HG02870 (cell line): ENCODE results near the gene GNB1L.

Source experiments
- ATAC-seq: cut with Tn5 transposase; IDR thresholded peaks from one replicate; pipeline ENCODE4 v1.9.1; 2021; ENCODE audit warnings: mild to moderate bottlenecking, moderate library complexity; ENCODE audit not compliant: unreplicated experiment

The GNB1L gene

DNA sequence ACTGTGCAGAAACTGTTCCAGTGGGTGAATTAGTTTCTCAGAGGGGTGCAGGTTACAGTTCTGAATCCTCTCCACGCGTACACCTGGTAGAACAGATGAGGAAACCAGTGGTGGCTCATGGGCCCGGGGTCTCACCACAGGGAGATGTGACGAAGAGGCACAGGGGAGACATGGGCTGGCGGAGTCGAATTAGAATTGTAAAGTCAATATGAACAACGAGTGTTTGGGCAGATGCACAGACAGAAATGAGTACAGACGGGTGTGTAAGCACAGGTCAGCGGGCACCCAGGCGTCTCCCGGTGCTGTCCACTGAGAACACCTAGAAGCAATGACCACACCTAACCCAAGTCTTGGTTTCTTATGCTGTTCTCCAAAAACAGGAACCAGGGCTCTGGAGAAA, 41.8 kb downstream of the GNB1L start:
- ATAC-seq, result no peak

DNA sequence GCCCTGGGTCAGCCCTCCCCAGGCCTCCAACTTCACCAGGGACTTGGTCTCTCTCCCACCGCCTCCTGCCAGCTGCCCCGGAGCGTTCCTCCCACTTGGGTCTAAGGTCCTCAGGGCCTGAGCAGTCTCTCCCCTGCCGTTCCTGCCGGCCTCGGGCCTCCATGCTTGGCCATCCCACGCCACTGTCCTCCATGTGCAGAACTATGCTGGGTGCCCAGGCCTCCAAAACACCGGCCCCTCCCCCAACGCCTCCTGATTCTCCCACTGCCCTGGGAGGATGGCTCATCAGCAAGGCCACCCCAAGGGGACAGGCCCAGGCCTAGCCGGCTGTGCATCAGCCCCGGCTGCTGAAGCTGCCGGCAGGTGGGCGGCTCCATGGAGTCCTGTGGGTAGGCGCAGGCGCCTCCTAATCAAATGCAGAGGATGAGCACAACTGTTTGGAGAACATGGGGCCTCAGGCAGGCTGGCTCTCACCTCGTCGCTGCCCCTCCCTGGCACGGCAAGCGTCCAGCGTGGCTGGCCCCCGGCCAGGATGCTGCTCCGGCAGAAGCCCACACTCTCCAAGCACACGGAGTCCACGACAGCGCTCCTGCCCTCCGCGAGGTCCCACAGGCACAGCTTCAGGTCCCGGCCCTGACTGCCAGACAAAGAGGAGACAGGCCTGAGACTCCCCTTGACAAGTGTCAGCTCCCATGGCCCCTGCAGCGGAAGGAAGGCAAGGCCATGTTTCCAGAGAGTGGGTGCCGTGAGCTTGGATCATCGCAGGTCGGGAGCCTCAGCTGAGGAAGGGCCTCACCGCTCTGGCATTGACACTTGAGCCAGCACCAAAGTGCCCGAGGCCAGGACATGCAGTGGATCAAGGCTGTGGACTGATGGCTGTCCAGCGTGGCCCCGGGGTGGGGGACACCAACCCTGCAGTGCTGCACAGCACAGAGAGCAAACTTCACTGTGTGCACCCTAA, 42.6 kb downstream of the GNB1L start:
- ATAC-seq, result no peak

DNA sequence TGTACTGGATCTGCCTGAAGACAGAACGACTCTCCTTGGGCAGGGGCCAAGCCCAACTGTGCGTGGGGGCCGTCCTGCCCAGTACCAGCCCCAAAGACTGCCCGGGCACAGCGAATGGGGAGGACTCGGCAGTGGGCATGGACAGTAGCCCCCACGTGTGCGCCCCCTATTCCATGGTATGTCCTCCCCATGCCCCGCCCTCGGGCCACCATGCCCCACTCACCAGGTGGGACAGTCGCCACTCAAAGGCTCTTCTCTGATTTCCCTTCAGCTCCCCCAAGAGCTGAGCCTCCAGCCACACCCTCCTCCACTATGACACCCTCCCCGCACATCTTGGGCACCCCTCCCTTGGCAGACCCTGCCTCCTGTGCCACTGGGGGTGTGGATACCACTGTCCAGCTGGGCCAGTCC, 43.5 kb downstream of the GNB1L start:
- ATAC-seq, result no peak

DNA sequence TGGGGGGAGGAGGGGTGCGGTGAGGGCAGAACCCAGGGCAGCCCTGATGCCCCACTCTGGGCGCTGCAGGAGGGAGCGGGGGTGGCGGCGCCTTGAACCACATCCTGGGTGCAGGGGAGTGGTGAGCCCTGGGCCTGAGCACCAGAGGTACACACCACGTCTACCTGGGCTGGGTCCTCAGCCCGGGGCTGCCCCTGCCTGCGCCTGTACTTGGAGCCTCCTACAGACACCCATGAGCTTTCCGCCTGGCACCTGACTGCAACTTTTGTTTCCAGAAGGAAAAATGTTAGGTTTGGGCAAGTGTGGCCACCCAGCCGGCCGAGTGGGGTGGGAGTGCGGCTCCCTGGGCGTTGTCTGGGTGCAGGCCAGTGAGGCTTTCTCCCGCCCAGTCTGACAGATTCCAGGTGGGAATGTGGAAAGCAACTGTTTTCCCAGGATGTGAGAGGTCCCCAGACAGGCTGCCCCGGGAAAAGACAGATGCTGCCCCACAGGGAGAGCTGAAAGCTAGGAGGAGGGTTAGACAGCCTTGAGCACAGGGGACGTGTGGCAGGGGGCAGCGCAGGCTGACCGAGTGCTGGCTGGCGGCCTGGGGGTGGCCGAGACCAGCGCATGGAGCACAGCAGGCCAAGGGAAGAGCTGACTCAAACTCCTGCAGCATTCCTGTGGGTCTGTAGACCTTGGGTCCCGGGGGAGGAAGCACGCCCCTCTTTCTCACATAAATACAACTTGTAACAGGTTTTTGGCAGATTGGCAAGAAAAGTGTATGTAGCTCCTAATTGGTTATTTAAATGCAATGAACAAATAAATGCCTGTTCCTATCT, 44.1 kb downstream of the GNB1L start:
- no peak for ATAC-seq

DNA sequence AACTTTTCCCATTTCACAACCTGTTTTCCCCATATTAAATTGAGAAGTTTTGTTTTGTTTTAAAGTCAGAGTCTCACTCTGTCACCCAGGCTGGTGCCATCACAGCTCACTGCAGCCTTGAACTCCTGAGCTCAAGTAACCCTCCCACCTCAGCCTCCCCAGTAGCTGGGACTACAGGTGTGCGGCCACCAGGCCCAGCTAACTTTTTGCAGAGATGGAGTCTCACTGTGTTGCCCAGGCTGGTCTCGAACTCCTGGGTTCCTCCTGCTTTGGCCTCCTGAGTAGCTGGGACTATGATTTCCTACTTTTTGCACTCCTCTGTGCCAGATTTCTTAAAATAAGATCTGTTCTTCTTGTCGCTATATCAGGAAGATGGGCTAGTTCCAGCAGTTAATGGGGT, 44.9 kb downstream of the GNB1L start:
- no peak for ATAC-seq

DNA sequence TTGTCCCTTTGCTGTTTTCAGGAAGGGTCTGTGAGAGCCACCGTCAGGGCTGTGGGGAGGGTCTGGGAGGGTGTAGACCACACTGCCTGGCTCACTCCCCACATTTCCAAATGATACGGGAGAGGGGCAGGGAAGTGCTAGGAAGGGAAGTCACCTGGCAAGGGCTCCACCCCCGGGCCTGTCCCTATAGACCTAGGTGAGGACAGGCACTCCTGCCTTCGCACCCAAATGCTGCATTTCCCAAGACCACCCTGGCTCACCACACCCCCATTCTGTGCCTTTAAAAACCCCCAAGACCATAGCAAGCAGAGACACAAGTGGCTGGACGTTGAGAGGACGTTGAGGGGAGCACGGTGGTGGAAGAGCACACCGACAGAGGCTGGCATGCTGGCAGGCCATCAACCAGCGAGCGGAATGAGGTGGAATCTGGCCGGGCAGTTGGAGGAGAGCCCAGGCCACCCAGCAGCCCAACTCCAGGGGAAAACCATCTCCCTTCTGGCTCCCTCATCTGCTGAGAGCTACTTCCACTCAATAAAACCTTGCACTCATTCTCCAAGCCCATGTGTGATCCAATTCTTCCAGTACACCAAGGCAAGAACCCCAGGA, 45.7 kb downstream of the GNB1L start:
- no peak for ATAC-seq

DNA sequence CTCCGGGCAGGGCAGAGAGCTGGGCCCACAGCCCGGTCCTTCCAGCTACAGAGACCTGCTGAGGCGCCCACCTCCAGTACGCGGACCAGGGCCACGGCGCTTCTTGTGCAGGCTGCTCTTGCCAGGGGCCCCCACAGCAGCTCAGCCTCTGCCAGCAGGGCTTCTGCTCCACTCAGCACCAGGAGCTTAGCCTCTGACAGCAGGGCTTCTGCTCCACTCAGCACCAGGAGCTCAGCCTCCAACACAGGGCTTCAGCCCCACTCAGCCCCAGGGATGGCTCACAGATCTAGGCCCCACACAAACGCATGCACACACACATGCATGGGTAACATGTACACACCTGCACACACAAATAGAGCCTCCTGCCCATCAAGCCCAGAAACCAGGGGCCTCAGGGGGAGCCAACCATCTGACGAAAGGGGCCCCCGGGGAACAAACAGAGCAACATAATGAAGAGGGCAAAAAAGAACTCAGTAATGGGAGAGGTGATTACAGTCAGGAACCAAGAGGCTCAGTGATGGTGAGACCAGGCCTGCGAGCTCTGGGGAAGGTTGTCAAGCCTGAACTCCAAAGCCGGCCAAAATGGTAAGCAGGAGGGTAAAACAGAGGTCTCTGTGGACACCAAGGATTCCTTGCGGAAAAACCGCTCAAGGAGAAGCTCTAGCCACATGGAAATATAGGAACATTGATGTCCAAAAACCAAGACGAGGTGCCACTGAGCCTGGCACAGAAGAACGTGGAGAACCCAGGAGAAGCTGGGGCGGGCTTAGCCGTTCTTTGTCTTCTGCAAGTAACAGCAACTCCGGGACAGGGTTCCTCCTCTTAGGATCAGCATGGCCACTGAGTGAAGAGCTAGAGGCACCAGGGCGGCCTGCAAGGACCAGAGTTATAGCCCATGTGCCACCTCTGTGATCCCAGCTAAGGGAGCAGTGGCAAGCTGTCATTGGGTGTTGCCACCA, 46.5 kb downstream of the GNB1L start:
- no peak for ATAC-seq

DNA sequence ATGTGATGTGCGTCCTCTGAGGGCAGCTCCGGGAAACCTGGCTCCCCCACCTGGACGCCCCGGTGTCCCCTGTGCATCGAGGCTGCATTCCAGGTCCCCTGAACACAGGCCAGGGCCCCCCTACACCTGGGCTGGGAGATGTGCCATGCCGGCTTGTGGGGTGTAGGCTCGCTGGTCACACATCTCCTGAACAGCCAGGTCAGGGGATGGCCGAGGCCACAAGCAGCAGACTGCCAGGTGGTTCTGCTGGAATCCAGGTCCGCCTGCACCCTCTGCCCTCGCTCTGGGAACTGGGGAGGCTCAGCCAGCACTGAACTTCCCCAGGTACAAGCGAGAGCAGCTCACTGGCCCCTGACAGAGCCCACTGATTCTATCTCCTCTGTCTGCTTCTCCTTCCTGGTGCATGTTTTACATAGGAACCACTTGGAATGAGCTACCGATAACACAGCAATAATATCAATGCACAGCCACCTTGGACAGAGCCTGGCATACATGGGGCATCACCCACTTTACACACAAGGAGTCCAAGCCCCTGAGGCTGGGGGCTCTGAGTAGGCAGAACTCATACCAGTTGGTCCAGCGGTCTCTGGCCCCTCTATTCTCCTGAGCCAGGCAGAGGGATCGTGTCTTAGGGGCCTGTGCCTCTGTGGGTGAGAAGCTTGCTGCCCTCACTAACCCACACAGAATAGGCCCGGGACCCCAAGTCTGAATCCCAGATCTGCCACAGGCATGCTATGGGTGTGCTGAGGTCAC, 47.3 kb downstream of the GNB1L start:
- ATAC-seq, result no peak

DNA sequence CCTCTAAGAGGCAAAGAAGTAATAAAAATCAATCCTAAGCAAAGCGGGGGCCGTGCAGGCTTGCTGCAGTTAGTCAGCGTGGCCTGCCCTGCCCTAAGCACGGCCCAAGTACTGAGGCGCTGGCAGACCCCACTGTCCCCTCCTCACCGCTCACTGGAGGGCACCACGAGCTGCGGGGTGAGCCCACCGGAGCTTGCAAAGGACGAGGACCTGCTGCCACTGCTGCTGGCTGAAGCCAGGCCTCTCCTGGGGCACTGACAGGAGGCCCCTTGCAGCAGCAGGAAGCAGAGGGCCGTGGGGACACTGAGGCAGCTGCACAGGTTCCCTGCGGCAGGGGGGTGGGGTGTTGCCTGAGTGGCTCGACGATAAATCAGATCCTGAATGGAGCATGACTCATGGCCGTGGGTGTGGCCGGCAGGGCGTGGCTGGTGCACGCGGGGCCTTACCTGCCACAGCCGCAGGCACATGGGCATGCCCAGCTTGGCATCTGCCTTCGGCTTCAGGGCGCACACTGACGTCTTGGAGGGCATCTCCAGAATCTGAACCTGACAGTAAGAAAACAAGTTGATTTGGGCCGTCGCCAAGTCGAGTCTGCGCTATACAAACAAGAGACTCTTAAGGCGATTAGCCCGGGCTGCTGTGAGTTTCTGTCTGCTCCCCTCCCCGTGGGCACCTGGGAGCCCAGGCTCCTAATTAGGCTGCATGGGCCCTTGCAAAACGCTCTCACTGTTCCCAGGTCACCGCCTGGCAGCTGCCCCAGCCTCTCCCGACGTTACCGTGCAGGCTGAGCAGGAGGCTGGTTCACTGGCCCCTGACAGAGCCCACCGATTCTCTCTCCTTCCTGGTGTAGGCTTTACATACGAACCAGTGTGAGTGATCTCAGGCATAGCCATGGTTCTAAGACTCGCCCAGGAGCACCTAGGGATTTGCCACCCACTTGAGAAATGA, 48.2 kb downstream of the GNB1L start:
- ATAC-seq, result no peak

DNA sequence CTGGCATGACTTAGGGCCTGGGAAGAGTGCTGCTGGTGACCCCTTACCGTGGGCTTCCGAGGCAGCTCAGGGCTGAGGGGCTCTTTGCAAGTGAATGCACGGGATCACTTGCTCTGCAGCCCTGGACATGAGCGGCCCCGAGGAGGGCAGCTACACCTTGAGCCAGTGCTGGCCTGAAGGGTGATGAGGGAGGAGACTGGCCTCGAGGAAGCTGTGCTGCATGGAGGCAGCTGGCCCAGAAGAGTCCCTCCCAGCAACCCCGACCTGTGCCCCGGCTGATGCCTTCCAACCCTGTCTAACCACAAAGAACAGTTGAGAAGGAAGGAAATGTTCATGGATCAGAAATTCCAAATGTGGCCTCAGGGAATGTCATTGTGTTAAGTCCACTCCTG, 48.9 kb downstream of the GNB1L start:
- no peak for ATAC-seq

DNA sequence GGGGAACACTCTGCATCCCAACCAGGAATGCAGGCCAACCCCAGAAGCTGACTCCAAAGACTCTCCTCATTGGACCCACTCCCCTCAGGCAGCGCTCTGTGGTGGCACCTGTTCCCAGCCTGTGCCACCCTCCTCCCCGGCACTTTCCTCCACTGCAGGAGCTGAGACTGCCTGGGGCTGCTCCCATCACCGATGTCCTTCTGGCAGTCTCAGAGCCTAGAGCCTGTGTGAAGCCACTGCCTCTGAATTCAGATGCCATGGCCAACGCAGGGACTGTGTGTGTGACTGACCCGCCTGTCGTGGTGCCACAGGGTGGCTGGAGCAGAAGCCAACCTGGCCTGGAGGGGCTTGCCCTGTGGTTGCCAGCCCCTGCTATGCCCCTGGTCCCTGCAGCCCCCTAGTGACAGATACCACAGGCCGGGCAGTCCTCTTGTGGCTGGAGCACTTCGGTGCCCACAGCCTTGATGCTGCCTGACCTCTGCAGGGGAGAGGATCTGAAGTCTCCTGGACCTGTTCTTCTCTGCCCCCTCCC, 50.9 kb downstream of the GNB1L start:
- ATAC-seq, result no peak

DNA sequence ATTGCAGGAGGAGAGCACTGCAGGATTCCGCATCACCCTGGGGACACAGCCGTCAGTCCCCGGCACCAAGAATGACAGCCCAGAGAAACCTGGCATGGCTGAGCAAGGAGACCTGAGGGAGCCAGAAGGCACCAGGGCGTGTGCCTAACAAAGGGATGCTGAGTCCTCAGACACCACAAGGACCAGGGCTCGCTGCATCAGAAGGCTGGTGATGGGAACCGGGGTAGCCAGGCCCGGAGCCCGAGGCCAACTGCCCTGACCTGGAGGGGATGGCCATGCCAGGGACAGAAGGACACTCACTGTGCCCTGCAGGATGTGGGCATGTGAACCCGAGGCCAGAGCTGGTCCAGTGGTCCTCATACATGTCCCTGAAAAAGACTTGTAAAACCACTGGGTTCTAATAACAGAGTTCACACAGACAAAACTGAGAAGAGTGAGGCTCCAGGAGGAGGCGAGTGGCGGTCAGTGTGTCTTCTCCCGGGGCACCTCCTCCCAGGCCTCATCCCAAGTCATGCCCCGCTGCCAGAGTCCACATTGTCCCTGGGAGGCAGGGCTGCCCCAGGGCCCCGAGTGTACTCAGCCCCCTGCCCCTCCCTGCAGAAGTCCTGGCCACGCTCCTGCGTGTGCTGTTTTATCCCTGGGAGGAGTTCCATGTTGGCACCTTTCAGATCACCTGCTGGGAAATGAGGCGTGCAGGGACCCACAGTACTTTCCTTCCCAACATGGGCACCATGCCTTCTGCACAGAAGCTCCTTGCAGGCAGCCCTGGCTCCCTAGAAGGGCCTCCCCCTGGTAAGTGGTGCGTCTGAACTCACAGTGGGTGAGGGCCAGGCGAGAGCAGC, 51.6 kb downstream of the GNB1L start:
- ATAC-seq, result no peak

DNA sequence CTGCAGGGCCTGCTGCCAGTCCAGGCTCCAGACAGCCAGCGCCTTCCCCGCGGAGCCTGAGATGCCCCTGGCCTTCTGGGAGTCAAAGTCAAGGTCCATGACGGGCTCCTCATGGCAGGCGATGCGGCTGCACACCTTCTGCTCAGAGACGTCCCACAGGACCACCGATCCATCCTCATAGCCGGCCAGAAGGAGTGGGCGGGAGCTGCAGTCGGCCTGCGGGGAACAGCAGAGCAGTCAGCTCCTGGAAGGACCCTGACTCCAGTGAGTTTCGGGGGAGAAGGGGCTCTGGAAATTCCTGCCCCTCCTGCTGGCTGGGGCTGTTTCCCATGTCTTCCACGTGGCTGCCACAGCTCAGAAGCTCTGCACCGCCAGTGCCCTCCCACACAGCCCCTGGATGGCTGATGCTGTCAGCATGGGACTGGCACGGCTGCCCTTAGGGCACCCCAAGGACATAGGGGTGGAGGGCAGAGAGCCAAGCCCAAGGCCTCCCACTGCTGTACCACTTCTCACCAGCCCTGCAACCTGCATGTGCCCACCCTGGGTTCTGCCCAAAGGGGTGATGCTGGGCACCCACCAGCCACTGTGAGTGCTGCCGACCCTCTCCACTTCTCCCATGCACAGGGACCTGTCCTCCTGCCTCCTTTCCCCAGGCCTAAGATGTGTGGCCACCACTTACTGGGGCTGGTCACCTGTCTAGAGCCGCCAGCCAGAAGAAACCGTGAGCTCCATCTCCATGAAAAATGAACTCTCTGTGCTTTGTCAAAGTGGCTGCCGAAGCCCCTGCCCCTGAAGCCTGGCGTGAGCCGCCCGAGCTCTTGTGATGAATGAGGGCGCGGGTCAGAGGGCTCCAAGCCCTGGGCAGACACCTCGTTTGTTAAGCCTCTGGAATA, 52.4 kb downstream of the GNB1L start:
- ATAC-seq, result no peak

DNA sequence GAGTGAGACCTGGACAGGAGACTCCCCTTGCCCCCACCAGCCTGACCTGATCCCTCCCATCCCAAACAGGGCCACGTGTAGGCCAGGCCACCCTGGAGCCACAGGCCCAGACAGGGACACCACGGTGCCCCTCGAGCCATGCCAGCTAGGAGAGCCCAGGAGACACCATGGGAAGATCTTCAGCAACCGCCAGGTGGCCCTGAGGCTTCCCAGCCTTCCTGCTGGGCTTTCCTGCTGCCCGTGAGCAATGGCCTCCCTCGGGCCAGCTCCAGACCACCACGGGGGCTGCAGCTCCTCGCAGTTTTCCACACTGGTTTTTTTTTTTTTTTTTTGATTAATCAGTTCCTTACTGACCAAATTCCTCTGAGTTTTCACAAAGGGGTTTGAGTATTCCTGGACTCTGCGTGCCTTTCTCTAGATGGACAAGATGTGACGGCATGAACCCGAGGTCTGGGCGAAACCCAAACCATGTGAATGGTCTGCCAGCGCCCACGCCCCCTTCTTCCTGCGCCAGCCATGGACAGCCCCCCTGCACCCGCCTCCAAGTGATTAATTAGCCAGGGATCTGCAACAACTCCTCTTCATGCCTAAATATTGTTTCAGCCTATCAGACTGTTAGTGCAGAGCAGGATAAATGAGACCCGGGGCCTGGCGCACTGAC, 53.2 kb downstream of the GNB1L start:
- no peak for ATAC-seq

DNA sequence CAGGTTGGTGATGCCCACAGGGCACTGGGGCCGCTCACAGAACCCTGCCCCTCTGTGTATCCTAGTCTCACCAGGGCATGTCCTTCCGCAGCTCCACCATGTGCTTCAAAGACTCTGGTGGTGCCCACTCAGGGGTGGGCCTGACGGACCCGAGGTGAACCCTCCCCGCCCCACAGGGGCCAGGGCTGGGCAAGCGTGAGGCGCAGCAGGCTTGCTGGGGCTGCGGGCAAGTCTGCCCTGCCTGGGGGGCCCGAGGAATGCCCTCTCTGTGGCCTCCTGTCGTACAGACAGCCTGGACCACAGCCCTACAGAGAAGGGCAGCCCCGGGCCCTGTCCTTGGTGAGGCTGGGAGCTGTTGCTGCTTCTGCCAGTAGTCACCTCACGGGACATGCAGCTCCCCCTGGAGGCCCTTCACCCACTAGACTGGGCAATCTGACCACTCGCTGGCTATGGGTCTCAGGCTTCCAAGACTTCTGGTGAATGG, 53.9 kb downstream of the GNB1L start:
- no peak for ATAC-seq

DNA sequence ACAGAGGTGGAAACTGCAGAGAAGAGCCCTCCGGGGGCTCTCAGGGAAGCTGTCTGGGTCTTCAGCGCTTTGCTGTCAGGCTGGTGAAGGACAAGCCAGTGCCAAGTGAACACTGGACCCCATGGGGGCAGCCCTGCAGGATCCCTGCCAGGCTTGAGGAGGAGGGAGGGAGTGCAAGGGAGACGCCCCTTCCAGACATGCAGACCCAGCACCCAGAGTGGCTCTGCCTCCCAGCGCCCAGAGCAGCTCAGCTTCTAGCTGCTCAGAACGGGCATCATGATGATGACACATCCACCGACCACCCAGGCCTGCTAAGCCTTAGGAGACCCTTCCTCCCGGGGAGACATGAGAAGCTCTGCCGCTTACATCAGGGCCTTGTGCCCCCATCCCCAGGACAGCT, 54.4 kb downstream of the GNB1L start:
- no peak for ATAC-seq
